Urinary bladder (tissue), 4 donors: ENCODE data around the gene S100PBP. TPM values are rescaled to one million over a fixed set of nuclear protein-coding genes. Genes with fewer than 3 reads are reported as not detected.

Source experiments
- DNase-seq: peaks from one replicate; pipeline ENCODE4 v3.0.0-alpha.2; 2015; ENCODE audit errors: extremely low spot score
- H3K27ac ChIP-seq: one replicate; pipeline ENCODE4 v1.5.1; 2013; ENCODE audit warnings: low read depth, mild to moderate bottlenecking, moderate library complexity
- H3K36me3 ChIP-seq: one replicate; pipeline ENCODE4 v1.6.1; 2013; ENCODE audit warnings: mild to moderate bottlenecking, moderate library complexity; ENCODE audit not compliant: insufficient read depth
- H3K4me1 ChIP-seq: one replicate; pipeline ENCODE4 v1.6.1; 2013; ENCODE audit warnings: mild to moderate bottlenecking, moderate library complexity; ENCODE audit not compliant: insufficient read depth
- H3K4me3 ChIP-seq: one replicate; pipeline ENCODE4 v1.5.1; 2013; ENCODE audit warnings: low read depth, low read length
- WGBS: extraction: QIAGEN DNeasy Blood & Tissue Kit; methylation state at CpG from one replicate; pipeline ENCODE4 v1.1.7; 2013; 5-methylcytosine and 5-hydroxymethylcytosine counted together
- polyA plus RNA-seq: library from polyadenylated mRNA; stranded (reverse); fragments of 200-250 nt; gene quantifications from one replicate; pipeline ENCODE4 v1.2.3, GENCODE V29; 2013
- total RNA-seq: library from RNA; depleted of rRNA; stranded (reverse); fragments of >200 nt; gene quantifications from one replicate; pipeline ENCODE4 v1.2.3, GENCODE V29; 2014
- donor health status: healthy with polysubstance abuse.
- donor health status: healthy.

Gene S100PBP
- total and polyA plus RNA-seq, 2 donors: 13.6 to 62.0 TPM

- no peak for DNase-seq
- no peaks in the 10 kb centered on the region for H3K36me3 ChIP-seq
Observed at GRCh38 chr1:32906654-32907053, 89.2 kb downstream of the S100PBP start.

DNA sequence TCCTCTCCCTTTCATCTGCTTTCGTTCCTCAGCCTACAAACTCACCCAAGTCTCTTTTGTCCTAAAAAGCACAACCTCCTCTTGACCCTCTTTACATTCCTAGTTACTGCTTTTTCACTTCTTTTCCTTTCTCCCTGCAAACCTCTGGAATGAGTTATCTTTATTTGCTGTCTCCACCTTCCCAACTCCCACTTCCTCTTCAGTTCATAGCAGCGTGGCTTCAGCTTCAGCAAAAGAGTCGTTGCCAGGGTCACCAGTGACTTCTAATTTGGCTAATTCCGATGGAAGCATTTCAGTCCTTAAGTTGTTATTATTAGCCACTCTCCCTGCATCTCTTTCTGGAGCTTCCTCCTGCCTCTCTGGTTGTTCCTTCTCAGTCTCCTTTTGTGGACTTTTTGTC lies 90.0 kb downstream of the S100PBP start:
- Histone ChIP-seq H3K4me3 (no peak overlapping the region), H3K27ac (no peak overlapping the region), H3K4me1 (no peaks in the 10 kb centered on the region), H3K36me3 (no peaks in the 10 kb centered on the region)
- DNase-seq: no peak
- WGBS: 14% methylated on average over 4 of the region's 4 CpGs

More at GRCh38 chr1:32906654-32907053, 89.2 kb downstream of the S100PBP start:
- WGBS: 76% methylated on average over 7 of the region's 7 CpGs
- Histone ChIP-seq H3K4me1 (no peaks in the 10 kb centered on the region), H3K27ac (no peak overlapping the region), H3K4me3 (no peak overlapping the region)

Other genes starting within 250 kb of the S100PBP start
- gene ZBTB8OS, start 167.1 kb upstream of the S100PBP start, total RNA-seq: 37.4 TPM
- gene ZBTB8OS, start 167.1 kb upstream of the S100PBP start, polyA plus RNA-seq: 33.9 TPM
- gene RBBP4, start 166.4 kb upstream of the S100PBP start, total RNA-seq: 151 TPM
- 82.6 TPM for gene RBBP4, start 166.4 kb upstream of the S100PBP start, polyA plus RNA-seq
- 22.4 TPM for gene SYNC, start 114.9 kb upstream of the S100PBP start, total RNA-seq
- gene SYNC, start 114.9 kb upstream of the S100PBP start, polyA plus RNA-seq: 13.3 TPM
- 33.4 TPM for gene YARS1, start 295 bp upstream of the S100PBP start, total RNA-seq
- 39.8 TPM for gene YARS1, start 295 bp upstream of the S100PBP start, polyA plus RNA-seq
- gene FNDC5, start 53.3 kb downstream of the S100PBP start, total RNA-seq: 50.5 TPM
- 1.5 TPM for gene FNDC5, start 53.3 kb downstream of the S100PBP start, polyA plus RNA-seq
- not detected for gene HPCA, start 68.8 kb downstream of the S100PBP start, total RNA-seq
- gene HPCA, start 68.8 kb downstream of the S100PBP start, polyA plus RNA-seq: 0.29 TPM
- gene TMEM54, start 83.7 kb downstream of the S100PBP start, total RNA-seq: 12.8 TPM
- 67.8 TPM for gene TMEM54, start 83.7 kb downstream of the S100PBP start, polyA plus RNA-seq
- gene RNF19B, start 147.2 kb downstream of the S100PBP start, total RNA-seq: 8.7 TPM
- 15.0 TPM for gene RNF19B, start 147.2 kb downstream of the S100PBP start, polyA plus RNA-seq
- gene AK2, start 219.2 kb downstream of the S100PBP start, total RNA-seq: 79.1 TPM
- gene AK2, start 219.2 kb downstream of the S100PBP start, polyA plus RNA-seq: 83.1 TPM